ENCODE results near the gene PLAU.

GRCh38 chr10:73962386-73962785, 51.5 kb downstream of the PLAU start:
- TF ChIP-seq, protein P1, sequence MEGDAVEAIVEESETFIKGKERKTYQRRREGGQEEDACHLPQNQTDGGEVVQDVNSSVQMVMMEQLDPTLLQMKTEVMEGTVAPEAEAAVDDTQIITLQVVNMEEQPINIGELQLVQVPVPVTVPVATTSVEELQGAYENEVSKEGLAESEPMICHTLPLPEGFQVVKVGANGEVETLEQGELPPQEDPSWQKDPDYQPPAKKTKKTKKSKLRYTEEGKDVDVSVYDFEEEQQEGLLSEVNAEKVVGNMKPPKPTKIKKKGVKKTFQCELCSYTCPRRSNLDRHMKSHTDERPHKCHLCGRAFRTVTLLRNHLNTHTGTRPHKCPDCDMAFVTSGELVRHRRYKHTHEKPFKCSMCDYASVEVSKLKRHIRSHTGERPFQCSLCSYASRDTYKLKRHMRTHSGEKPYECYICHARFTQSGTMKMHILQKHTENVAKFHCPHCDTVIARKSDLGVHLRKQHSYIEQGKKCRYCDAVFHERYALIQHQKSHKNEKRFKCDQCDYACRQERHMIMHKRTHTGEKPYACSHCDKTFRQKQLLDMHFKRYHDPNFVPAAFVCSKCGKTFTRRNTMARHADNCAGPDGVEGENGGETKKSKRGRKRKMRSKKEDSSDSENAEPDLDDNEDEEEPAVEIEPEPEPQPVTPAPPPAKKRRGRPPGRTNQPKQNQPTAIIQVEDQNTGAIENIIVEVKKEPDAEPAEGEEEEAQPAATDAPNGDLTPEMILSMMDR (conservative IDR thresholded peaks at IDR 0.05; ENCODE audit: low read depth in 2 of 2): no peak
- TF ChIP-seq POLR2AphosphoS5 (IDR thresholded peaks at IDR 0.05; ENCODE audit: low read depth) (no peak), EZH2 (IDR thresholded peaks at IDR 0.05; ENCODE audit: low read depth, unreplicated experiment) (no peak), EZH2phosphoT487 (IDR thresholded peaks at IDR 0.05; ENCODE audit: unreplicated experiment) (no peak), CREB1 (CRISPR knock-in tag; IDR thresholded peaks at IDR 0.05; ENCODE audit: low read depth) (no peak), NANOG (IDR thresholded peaks at IDR 0.05; ENCODE audit: borderline replicate concordance) (no peak), JUNB (IDR thresholded peaks at IDR 0.05; ENCODE audit: unreplicated experiment) (no peak), ZNF331 (CRISPR knock-in tag; IDR thresholded peaks at IDR 0.05; ENCODE audit: low read depth) (no peak), STAT1 (IDR thresholded peaks at IDR 0.05; ENCODE audit: unreplicated experiment) (no peak), ZNF114 (CRISPR knock-in tag; IDR thresholded peaks at IDR 0.05) (no peak)
- TF ChIP-seq, protein P2, sequence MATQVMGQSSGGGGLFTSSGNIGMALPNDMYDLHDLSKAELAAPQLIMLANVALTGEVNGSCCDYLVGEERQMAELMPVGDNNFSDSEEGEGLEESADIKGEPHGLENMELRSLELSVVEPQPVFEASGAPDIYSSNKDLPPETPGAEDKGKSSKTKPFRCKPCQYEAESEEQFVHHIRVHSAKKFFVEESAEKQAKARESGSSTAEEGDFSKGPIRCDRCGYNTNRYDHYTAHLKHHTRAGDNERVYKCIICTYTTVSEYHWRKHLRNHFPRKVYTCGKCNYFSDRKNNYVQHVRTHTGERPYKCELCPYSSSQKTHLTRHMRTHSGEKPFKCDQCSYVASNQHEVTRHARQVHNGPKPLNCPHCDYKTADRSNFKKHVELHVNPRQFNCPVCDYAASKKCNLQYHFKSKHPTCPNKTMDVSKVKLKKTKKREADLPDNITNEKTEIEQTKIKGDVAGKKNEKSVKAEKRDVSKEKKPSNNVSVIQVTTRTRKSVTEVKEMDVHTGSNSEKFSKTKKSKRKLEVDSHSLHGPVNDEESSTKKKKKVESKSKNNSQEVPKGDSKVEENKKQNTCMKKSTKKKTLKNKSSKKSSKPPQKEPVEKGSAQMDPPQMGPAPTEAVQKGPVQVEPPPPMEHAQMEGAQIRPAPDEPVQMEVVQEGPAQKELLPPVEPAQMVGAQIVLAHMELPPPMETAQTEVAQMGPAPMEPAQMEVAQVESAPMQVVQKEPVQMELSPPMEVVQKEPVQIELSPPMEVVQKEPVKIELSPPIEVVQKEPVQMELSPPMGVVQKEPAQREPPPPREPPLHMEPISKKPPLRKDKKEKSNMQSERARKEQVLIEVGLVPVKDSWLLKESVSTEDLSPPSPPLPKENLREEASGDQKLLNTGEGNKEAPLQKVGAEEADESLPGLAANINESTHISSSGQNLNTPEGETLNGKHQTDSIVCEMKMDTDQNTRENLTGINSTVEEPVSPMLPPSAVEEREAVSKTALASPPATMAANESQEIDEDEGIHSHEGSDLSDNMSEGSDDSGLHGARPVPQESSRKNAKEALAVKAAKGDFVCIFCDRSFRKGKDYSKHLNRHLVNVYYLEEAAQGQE (IDR thresholded peaks at IDR 0.05; ENCODE audit: unreplicated experiment): no peak
- TF ChIP-seq, protein P3, sequence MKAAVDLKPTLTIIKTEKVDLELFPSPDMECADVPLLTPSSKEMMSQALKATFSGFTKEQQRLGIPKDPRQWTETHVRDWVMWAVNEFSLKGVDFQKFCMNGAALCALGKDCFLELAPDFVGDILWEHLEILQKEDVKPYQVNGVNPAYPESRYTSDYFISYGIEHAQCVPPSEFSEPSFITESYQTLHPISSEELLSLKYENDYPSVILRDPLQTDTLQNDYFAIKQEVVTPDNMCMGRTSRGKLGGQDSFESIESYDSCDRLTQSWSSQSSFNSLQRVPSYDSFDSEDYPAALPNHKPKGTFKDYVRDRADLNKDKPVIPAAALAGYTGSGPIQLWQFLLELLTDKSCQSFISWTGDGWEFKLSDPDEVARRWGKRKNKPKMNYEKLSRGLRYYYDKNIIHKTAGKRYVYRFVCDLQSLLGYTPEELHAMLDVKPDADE (IDR thresholded peaks at IDR 0.05): no peak
- TF ChIP-seq, protein P4, sequence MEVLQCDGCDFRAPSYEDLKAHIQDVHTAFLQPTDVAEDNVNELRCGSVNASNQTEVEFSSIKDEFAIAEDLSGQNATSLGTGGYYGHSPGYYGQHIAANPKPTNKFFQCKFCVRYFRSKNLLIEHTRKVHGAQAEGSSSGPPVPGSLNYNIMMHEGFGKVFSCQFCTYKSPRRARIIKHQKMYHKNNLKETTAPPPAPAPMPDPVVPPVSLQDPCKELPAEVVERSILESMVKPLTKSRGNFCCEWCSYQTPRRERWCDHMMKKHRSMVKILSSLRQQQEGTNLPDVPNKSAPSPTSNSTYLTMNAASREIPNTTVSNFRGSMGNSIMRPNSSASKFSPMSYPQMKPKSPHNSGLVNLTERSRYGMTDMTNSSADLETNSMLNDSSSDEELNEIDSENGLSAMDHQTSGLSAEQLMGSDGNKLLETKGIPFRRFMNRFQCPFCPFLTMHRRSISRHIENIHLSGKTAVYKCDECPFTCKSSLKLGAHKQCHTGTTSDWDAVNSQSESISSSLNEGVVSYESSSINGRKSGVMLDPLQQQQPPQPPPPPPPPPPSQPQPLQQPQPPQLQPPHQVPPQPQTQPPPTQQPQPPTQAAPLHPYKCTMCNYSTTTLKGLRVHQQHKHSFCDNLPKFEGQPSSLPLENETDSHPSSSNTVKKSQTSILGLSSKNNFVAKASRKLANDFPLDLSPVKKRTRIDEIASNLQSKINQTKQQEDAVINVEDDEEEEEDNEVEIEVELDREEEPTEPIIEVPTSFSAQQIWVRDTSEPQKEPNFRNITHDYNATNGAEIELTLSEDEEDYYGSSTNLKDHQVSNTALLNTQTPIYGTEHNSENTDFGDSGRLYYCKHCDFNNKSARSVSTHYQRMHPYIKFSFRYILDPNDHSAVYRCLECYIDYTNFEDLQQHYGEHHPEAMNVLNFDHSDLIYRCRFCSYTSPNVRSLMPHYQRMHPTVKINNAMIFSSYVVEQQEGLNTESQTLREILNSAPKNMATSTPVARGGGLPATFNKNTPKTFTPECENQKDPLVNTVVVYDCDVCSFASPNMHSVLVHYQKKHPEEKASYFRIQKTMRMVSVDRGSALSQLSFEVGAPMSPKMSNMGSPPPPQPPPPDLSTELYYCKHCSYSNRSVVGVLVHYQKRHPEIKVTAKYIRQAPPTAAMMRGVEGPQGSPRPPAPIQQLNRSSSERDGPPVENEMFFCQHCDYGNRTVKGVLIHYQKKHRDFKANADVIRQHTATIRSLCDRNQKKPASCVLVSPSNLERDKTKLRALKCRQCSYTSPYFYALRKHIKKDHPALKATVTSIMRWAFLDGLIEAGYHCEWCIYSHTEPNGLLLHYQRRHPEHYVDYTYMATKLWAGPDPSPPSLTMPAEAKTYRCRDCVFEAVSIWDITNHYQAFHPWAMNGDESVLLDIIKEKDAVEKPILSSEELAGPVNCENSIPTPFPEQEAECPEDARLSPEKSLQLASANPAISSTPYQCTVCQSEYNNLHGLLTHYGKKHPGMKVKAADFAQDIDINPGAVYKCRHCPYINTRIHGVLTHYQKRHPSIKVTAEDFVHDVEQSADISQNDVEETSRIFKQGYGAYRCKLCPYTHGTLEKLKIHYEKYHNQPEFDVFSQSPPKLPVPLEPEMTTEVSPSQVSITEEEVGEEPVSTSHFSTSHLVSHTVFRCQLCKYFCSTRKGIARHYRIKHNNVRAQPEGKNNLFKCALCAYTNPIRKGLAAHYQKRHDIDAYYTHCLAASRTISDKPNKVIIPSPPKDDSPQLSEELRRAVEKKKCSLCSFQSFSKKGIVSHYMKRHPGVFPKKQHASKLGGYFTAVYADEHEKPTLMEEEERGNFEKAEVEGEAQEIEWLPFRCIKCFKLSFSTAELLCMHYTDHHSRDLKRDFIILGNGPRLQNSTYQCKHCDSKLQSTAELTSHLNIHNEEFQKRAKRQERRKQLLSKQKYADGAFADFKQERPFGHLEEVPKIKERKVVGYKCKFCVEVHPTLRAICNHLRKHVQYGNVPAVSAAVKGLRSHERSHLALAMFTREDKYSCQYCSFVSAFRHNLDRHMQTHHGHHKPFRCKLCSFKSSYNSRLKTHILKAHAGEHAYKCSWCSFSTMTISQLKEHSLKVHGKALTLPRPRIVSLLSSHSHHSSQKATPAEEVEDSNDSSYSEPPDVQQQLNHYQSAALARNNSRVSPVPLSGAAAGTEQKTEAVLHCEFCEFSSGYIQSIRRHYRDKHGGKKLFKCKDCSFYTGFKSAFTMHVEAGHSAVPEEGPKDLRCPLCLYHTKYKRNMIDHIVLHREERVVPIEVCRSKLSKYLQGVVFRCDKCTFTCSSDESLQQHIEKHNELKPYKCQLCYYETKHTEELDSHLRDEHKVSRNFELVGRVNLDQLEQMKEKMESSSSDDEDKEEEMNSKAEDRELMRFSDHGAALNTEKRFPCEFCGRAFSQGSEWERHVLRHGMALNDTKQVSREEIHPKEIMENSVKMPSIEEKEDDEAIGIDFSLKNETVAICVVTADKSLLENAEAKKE (CRISPR knock-in tag; IDR thresholded peaks at IDR 0.05): no peak
